KOPT-K1 (cell line): ENCODE data around the gene SPINT2.
"Not testable (repeated sequence)": the region's sequence is repeated elsewhere in the genome, so short reads cannot be mapped to it uniquely, and the experiment has no call there.

ENCODE experiments used
- H3K27ac ChIP-seq: fragments of 200-600 bp; sonication (generic); 2 replicates; pipeline ENCODE4 v1.5.1; 2016; ENCODE audit warnings: antibody characterized with exemption, mild to moderate bottlenecking, low read depth, low read length; ENCODE audit not compliant: poor library complexity, severe bottlenecking
- H3K36me3 ChIP-seq: fragments of 200-600 bp; sonication (generic); 2 replicates; pipeline ENCODE4 v1.5.1; 2017; ENCODE audit warnings: antibody characterized with exemption, mild to moderate bottlenecking, low read length, moderate library complexity; ENCODE audit not compliant: insufficient read depth
- H3K9me3 ChIP-seq: fragments of 200-600 bp; sonication (generic); 2 replicates; pipeline ENCODE4 v1.5.1; 2017; ENCODE audit warnings: antibody characterized with exemption, low read length, mild to moderate bottlenecking; ENCODE audit not compliant: insufficient read depth, poor library complexity, severe bottlenecking

The SPINT2 gene

DNA sequence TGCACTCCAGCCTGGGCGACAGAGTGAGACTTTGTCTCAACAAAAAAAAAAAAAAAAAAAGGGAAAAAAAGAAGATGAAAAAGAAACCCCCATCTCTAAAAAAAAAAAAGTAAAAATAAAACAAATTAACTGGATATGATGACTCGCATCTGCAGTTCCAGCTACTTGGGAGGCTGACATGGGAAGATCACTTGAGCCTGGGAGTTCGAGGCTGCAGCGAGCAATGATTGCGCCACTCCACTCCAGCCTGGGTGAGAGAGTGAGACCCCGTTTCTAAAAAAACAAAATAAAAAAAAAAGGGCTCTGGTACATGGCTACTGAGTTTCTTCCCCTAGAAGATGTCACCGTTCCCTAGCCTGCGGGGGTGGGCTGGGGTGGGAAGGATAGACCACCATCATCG, 68.9 kb downstream of the SPINT2 start:
- H3K36me3 ChIP-seq = no peaks in the 10 kb centered on the region
- no peak overlapping the region for H3K27ac ChIP-seq

DNA sequence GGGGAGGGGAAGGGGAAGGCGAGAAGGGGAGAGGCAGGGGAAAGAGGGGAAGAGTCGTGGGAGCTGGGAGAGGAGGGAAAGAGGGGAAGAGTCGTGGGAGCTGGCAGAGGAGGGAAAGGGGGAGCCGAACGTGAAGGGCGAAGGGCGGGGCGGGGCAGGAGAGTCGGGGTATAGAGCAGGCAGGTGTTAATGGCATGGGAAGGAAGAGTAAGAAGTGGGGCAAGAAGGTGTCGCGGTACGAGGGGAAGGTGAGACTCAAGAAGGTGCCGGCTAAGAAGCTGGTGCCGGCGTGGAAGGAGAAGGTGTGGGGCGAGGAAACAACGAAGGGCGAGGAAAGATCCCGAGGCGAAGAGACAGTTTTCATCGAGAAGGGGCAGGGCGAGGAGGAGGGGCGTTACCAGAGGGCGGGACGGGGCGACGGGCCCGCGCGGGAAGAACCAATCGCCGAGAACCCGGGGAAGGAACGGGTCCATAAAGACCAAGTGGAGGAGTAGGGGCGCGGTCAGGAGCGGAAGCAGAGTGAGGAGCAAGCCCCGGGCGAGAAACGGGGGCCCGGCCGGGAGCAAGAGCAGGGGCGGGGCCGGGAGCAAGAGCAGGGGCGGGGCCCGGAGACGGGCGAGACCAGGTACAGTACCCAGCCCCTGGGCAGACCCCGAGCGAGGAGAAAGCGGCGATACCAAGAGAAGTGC, 71.7 kb downstream of the SPINT2 start:
- Histone ChIP-seq H3K27ac (peak overlapping the region; percentile 78), H3K36me3 (no peaks in the 10 kb centered on the region), H3K9me3 (no peaks in the 10 kb centered on the region)

More for the DNA sequence above, 68.9 kb downstream of the SPINT2 start:
- no peaks in the 10 kb centered on the region for H3K9me3 ChIP-seq

DNA sequence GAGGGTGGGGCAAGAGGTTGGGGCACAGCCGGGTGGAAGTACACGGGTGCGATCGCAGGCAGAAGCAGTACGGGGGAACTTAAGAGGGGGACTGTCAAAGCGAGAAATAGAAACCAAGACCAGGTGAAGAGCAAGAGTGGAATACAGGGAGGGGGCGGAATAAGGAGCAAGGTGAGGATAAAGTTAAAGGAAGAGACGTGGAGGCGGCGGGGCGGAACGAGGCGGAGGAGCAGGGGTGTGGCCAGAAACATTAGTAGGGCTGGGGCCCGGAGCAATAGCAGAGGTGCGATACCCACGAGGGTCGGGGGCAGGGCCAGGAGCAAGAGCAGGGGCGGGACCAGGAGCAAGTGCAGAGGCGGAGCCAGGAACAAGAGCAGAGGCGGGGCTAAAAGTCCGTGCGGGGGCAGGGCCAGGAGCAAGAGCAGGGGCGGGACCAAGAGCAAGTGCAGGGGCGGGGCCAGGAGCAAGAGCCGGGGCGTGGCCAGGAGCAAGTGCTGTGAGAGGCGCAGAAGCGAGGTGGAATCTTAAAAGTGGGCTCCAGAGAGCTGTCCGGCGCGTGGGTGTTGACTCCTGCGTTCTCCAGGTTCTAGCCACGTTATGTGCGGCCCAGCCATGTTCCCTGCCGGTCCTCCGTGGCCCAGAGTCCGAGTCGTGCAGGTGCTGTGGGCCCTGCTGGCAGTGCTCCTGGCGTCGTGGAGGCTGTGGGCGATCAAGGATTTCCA, 72.4 kb downstream of the SPINT2 start:
- Histone ChIP-seq H3K27ac (peak overlapping the region; percentile 78), H3K9me3 (no peaks in the 10 kb centered on the region), H3K36me3 (no peaks in the 10 kb centered on the region)

DNA sequence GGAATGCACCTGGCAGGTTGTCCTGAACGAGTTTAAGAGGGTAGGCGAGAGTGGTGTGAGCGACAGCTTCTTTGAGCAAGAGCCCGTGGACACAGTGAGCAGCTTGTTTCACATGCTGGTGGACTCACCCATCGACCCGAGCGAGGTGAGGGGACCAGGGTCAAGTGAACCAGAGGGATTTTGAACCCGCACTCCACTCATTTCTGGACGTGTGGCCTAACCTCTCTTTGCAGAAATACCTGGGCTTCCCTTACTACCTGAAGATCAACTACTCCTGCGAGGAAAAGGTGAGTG, 72.9 kb downstream of the SPINT2 start:
- H3K27ac ChIP-seq = peak overlapping the region; percentile 78
- no peaks in the 10 kb centered on the region for H3K36me3 ChIP-seq
- no peaks in the 10 kb centered on the region for H3K9me3 ChIP-seq

DNA sequence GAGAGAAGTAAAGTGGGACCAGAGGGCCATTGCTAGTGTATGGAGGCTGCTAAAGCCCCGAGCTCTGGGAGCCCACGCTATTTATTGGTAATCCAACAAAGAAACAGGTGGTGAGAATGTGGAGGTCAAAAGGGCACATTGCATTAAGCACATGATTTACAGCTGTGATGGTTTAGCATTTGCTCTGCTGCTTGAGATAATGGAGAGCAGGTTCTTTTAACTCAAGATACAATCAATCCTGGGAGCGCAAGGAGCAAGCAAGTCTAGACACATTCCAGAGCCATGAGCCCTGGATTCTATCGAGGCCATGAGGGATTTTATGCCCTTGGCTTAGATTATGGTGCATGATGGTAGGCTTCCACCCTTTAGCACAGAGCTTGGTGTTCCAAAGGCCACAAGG, 74.6 kb downstream of the SPINT2 start:
- H3K27ac ChIP-seq, H3K9me3 ChIP-seq, H3K36me3 ChIP-seq: not testable (repeated sequence)

DNA sequence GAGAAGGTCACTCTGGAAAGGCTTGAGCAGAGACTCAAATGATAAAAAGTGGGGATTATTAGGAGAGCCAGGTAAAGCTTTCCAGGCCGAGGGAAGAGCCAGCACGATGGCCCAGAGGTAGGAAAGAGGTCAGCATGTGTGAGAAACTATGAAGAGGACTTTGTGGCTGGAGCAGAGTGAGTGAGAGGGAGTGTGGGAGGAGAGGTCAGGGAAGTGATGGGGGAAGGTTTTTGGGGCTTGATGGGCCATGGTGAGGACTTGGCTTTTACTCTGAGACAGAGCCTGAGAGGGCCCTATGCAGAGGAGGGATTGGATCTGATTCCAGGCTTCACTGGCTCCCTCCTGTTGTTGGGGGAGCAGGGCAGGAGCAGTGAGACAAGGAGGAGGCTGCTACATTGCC, 76.6 kb downstream of the SPINT2 start:
- Histone ChIP-seq H3K9me3 (no peaks in the 10 kb centered on the region), H3K36me3 (no peaks in the 10 kb centered on the region), H3K27ac (no peak overlapping the region)
